GM12878 (cell line): Measurements from ENCODE around the gene TKTL1. TPM values are rescaled to one million over a fixed set of nuclear protein-coding genes. Genes with fewer than 3 reads are reported as not detected.

Source experiments
- ATAC-seq: fragments of 200-7000 bp; cut with Tn5 transposase; 3 replicates; pipeline ENCODE4 v1.9.1; 2020; ENCODE audit warnings: mild to moderate bottlenecking, moderate library complexity
- BruUV-seq: library from RNA; stranded (reverse); fragments of 400-500 nt; replicated peaks from 2 replicates; lab custom pipeline; 2021; lab: Mats Ljungman, UMichigan
- CTCF ChIA-PET: fragments of 300-600 bp; sonication (Branson Sonifier 250); formaldehyde crosslinking; extraction: SDS; loops from one replicate; lab custom pipeline; 2021; ENCODE audit warnings: inconsistent platforms; lab: Yijun Ruan, JAX
- POLR2A ChIA-PET: fragments of 350-600 bp; formaldehyde crosslinking; extraction: SDS; loops from one replicate; lab custom pipeline; 2021; ENCODE audit warnings: inconsistent platforms; lab: Charles Lee
- RAD21 ChIA-PET: fragments of 300-600 bp; sonication (Branson Sonifier 250); formaldehyde crosslinking; loops from one replicate; lab custom pipeline; 2023; ENCODE audit warnings: antibody characterized with exemption; ENCODE audit not compliant: unreplicated experiment; lab: Charles Lee
- SMC1A ChIA-PET: fragments of 300-600 bp; sonication (Branson Sonifier 250); formaldehyde crosslinking; loops from one replicate; lab custom pipeline; 2023; ENCODE audit not compliant: unreplicated experiment, uncharacterized antibody; lab: Charles Lee
- DNase-seq: peaks from one replicate; pipeline ENCODE4 v3.0.0-alpha.2; 2011; ENCODE audit warnings: low read depth, low spot score
- FAIRE-seq: peaks from 3 replicates; lab custom pipeline; 2011; peaks lifted over from hg19 to GRCh38; lab: Jason Lieb, UNC
- H2AFZ ChIP-seq: 2 replicates; pipeline ENCODE4 v1.6.0; 2011; ENCODE audit warnings: low read depth, low read length, control low read depth; ENCODE audit not compliant: control insufficient read depth
- H3K27ac ChIP-seq: 2 replicates; pipeline ENCODE4 v1.5.1; 2011; ENCODE audit warnings: control low read depth; ENCODE audit not compliant: control insufficient read depth, insufficient read depth
- H3K27me3 ChIP-seq, 2 experiments: replicated peaks in 1 of 2; 2 replicates each; pipeline versions ENCODE4 v1.6.0 to v1.6.1; 2011; ENCODE audit warnings: low read length in 1 of 2; ENCODE audit not compliant: control insufficient read depth in 2 of 2, insufficient read depth in 2 of 2
- H3K36me3 ChIP-seq, 2 experiments: 2 replicates each; pipeline ENCODE4 v1.5.1; 2011; ENCODE audit warnings: low read length in 1 of 2; ENCODE audit not compliant: control insufficient read depth in 2 of 2, insufficient read depth in 2 of 2
- H3K4me1 ChIP-seq: 2 replicates; pipeline ENCODE4 v1.6.1; 2011; ENCODE audit warnings: mild to moderate bottlenecking, low read length, moderate library complexity, mixed read lengths; ENCODE audit not compliant: control insufficient read depth, insufficient read depth
- H3K4me2 ChIP-seq: 2 replicates; pipeline ENCODE4 v1.6.0; 2011; ENCODE audit warnings: control low read depth; ENCODE audit not compliant: control insufficient read depth, insufficient read depth
- H3K4me3 ChIP-seq: fragments of 200-600 bp; sonication (generic); 2 replicates; pipeline ENCODE4 v1.5.1; 2016
- H3K79me2 ChIP-seq: 2 replicates; pipeline ENCODE4 v1.6.0; 2011; ENCODE audit warnings: low read length; ENCODE audit not compliant: control insufficient read depth, insufficient read depth
- H3K9ac ChIP-seq: 2 replicates; pipeline ENCODE4 v1.8.0; 2011; ENCODE audit warnings: low read length, control low read depth, mixed read lengths; ENCODE audit not compliant: control insufficient read depth, insufficient read depth
- H3K9me3 ChIP-seq: replicated peaks from 3 replicates; pipeline ENCODE4 v1.5.1; 2011; ENCODE audit warnings: mild to moderate bottlenecking, low read length; ENCODE audit not compliant: control insufficient read depth, insufficient read depth
- H4K20me1 ChIP-seq: 2 replicates; pipeline ENCODE4 v1.6.0; 2011; ENCODE audit not compliant: control insufficient read depth, insufficient read depth
- ATF3 ChIP-seq: IDR thresholded peaks from 2 replicates; pipeline ENCODE4 v1.6.1; 2011; ENCODE audit warnings: low read depth, mild to moderate bottlenecking, low read length, moderate library complexity, borderline replicate concordance; ENCODE audit errors: extremely low read depth
- ATF7 ChIP-seq: fragments of 450-650 bp; IDR thresholded peaks from 2 replicates; pipeline ENCODE4 v1.6.1; 2016; ENCODE audit warnings: low read depth, mild to moderate bottlenecking
- CREB1 ChIP-seq: IDR thresholded peaks from 2 replicates; pipeline ENCODE4 v1.6.1; 2012; ENCODE audit warnings: low read depth, mild to moderate bottlenecking, inconsistent platforms
- CTCF ChIP-seq, 3 experiments: IDR thresholded peaks in 2 of 3; conservative IDR thresholded peaks in 1 of 3; 2 replicates each; pipeline ENCODE4 v1.5.1; 2011; ENCODE audit warnings: low read depth in 3 of 3, low read length in 3 of 3, mild to moderate bottlenecking in 3 of 3, control low read depth in 2 of 3, moderate library complexity in 2 of 3, inconsistent platforms in 1 of 3, mixed read lengths in 1 of 3; ENCODE audit not compliant: control insufficient read depth in 2 of 3, insufficient read depth in 1 of 3; ENCODE audit errors: extremely low read depth in 1 of 3
- MTA3 ChIP-seq: IDR thresholded peaks from 2 replicates; pipeline ENCODE4 v1.6.1; 2012; ENCODE audit warnings: low read length, inconsistent platforms, borderline replicate concordance
- MXI1 ChIP-seq: fragments of 150-350 bp; IDR thresholded peaks from 2 replicates; pipeline ENCODE4 v1.6.1; 2011; ENCODE audit warnings: low read depth, mild to moderate bottlenecking, inconsistent platforms, low read length, improper control_type of control experiment
- NFIC ChIP-seq: IDR thresholded peaks from 2 replicates; pipeline ENCODE4 v1.6.1; 2012; ENCODE audit warnings: low read depth, mild to moderate bottlenecking, inconsistent platforms, low read length, moderate library complexity
- NR2F1 ChIP-seq: fragments of 450-650 bp; conservative IDR thresholded peaks from 2 replicates; pipeline ENCODE4 v1.6.1; 2017; ENCODE audit warnings: mild to moderate bottlenecking
- POLR2A ChIP-seq: IDR thresholded peaks from 2 replicates; pipeline ENCODE4 v1.6.1; 2011; ENCODE audit warnings: low read depth, mild to moderate bottlenecking, low read length
- POLR2AphosphoS2 ChIP-seq: IDR thresholded peaks from 2 replicates; pipeline ENCODE4 v1.6.1; 2011; ENCODE audit warnings: low read depth, mild to moderate bottlenecking, low read length, improper control_type of control experiment, moderate library complexity
- SMC3 ChIP-seq: IDR thresholded peaks from 2 replicates; pipeline ENCODE4 v1.6.1; 2011; ENCODE audit warnings: low read length, improper control_type of control experiment, borderline replicate concordance
- SP1 ChIP-seq: IDR thresholded peaks from one replicate; pipeline ENCODE4 v1.6.1; 2011; ENCODE audit warnings: low read depth, low read length
- STAT1 ChIP-seq: fragments of 450-650 bp; conservative IDR thresholded peaks from 2 replicates; pipeline ENCODE4 v1.6.1; 2014; ENCODE audit warnings: antibody characterized with exemption, mild to moderate bottlenecking
- STAT3 ChIP-seq: IDR thresholded peaks from 2 replicates; pipeline ENCODE4 v1.6.1; 2011; ENCODE audit warnings: low read depth, low read length, improper control_type of control experiment
- ZBTB40 ChIP-seq: fragments of 450-650 bp; IDR thresholded peaks from 2 replicates; pipeline ENCODE4 v1.6.1; 2016; ENCODE audit warnings: mild to moderate bottlenecking, moderate library complexity, borderline replicate concordance
- ZNF207 ChIP-seq: fragments of 450-650 bp; IDR thresholded peaks from 2 replicates; pipeline ENCODE4 v1.6.1; 2014; ENCODE audit warnings: antibody characterized with exemption, mild to moderate bottlenecking, borderline replicate concordance
- ZNF24 ChIP-seq: fragments of 450-650 bp; IDR thresholded peaks from 2 replicates; pipeline ENCODE4 v1.6.1; 2017; ENCODE audit warnings: antibody characterized with exemption, mild to moderate bottlenecking
- ZNF274 ChIP-seq: IDR thresholded peaks from one replicate; pipeline ENCODE4 v1.8.0; 2011; ENCODE audit not compliant: insufficient read length, insufficient read depth
- WGBS: methylation state at CpG from one replicate; pipeline ENCODE4 v1.1.6; 2016; ENCODE audit warnings: low lambda C conversion rate; ENCODE audit not compliant: insufficient replicate concordance, insufficient coverage; ENCODE audit errors: missing lambda C conversion rate; 5-methylcytosine and 5-hydroxymethylcytosine counted together
- in situ Hi-C: fragments of 300-500 bp; cut with MboI; formaldehyde crosslinking; loops from 9 replicates; pipeline ENCODE4 v1.14.3; 2018; ENCODE audit warnings: mixed read lengths
- intact Hi-C: fragments of 100-400 bp; cut with micrococcal nuclease; formaldehyde crosslinking; loops from one replicate; pipeline ENCODE4 v1.14.2; 2022; ENCODE audit not compliant: unreplicated experiment
- polyA plus RNA-seq, 11 experiments: library from polyadenylated mRNA; depleted of rRNA in 4 of 11; unstranded in 6 of 11; stranded (reverse) in 5 of 11; fragments of >200 nt; fragmentation: Nextera tagmentation in 4 of 11; fragmentation: Illumina TruSeq in 1 of 11; extraction: Ambion mirVana in 4 of 11; extraction: Trizol in 1 of 11; gene quantifications; 1 replicate in 1 of 11; 2 replicates in 10 of 11; pipeline versions ENCODE4 v1.2.1 to v1.2.3, GENCODE V29; 2011 to 2016; ENCODE audit warnings: inconsistent platforms in 2 of 11, missing spikeins in 2 of 11, low read depth in 1 of 11
- total RNA-seq, 4 experiments: library from RNA; depleted of rRNA in 3 of 4; stranded (reverse); fragments of >200 nt in 3 of 4; fragmentation: Illumina TruSeq in 1 of 4; extraction: Trizol in 1 of 4; gene quantifications; 2 replicates each; pipeline versions ENCODE4 v1.2.1 to v1.2.3, GENCODE V29; 2013 to 2021

TKTL1 gene
- total and polyA plus RNA-seq, 10 of the 15 experiments (the other 5 are each of a cell fraction or from before 2014, with no cell fraction given) = 0.01 to 0.07 TPM; not detected in 8

GRCh38 chrX:154320406-154320805 is 24.8 kb downstream of the TKTL1 start:
- DNase-seq (no peak), FAIRE-seq (no peak), ATAC-seq (no peak)
- Histone ChIP-seq H3K4me1 (peaks cover 16% of the 10 kb centered on the region), H3K4me2 (no peak overlapping the region), H3K27me3 (no peaks in the 10 kb centered on the region), H4K20me1 (no peaks in the 10 kb centered on the region), H2AFZ (no peak overlapping the region), H3K79me2 (no peaks in the 10 kb centered on the region), H3K9me3 (no peaks in the 10 kb centered on the region), H3K36me3 (no peaks in the 10 kb centered on the region), H3K4me3 (no peak overlapping the region), H3K9ac (no peak overlapping the region), H3K27ac (no peak overlapping the region)
- 70% methylated on average over 11 of the region's 11 CpGs for WGBS
- ChIA-PET RAD21 (no interaction called here), SMC1A (no interaction called here), POLR2A (no interaction called here), CTCF (interaction anchor here (0.6 kb wide), 1 partner anchor 535 kb away, joined by 3 read pairs; no protein-coding TSS in a partner anchor)
- intact Hi-C loops (no loop called here), in situ Hi-C loops (loop anchor here (25.0 kb wide), 1 partner anchor 183 kb away; the partner anchor contains the start of gene OPN1LW)
- TF ChIP-seq ZNF274 (no peak), POLR2A (no peak), MXI1 (no peak), SP1 (no peak), NFIC (no peak), STAT1 (no peak), CREB1 (no peak), ZNF24 (no peak), ATF7 (no peak), NR2F1 (no peak), SMC3 (no peak), STAT3 (no peak), ATF3 (no peak), ZNF207 (no peak), ZBTB40 (no peak), POLR2AphosphoS2 (no peak), MTA3 (no peak), CTCF (IDR thresholded peaks at IDR 0.05 in 2 of 3, conservative IDR thresholded peaks at IDR 0.05 in 1 of 3; ENCODE audit: control insufficient read depth in 2 of 3, extremely low read depth in 1 of 3, insufficient read depth in 1 of 3, low read depth in 3 of 3, low read length in 3 of 3) (no peak)
- BruUV-seq = no TSS peak
